HG02870 (cell line): ENCODE measurements around the gene RACK1.

Source experiments
- ATAC-seq: cut with Tn5 transposase; IDR thresholded peaks from one replicate; pipeline ENCODE4 v1.9.1; 2021; ENCODE audit warnings: mild to moderate bottlenecking, moderate library complexity; ENCODE audit not compliant: unreplicated experiment

RACK1 gene

DNA sequence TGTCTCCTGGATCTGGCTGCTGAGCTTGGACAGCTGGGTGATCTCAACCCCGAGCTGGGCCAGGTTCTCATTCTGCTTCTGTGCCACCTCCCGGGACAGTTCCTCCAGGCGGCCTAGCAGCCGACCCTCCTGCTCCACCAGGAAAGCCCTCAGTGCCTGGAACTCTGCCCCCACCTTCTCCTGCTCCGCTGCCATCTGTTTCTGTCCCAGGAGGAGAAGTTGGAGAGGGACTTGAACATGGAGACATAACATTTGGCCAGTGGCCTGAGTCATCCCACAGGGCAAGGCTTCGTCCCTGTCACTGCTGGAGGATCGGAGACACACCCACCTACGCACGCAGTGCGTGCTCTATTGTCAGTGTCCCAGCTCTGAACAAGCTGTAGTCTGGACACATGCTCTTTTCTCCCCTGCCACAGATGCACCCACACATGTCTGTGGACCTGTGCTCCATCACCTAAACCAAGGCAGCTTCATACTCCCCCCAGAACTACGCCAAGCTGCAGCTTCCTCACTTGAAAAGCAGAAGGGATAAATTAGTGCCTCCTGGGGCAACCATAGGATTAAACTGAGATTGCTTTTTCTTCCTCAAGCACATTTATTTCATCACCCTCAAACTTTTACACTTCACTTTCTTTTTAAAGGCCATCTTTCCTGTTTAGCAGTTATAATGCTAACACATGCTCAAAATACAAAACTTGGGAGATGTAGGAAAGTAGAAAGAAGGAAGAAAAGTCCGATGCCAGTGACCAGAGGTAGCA is 43.6 kb downstream of the RACK1 start:
- no peak for ATAC-seq

DNA sequence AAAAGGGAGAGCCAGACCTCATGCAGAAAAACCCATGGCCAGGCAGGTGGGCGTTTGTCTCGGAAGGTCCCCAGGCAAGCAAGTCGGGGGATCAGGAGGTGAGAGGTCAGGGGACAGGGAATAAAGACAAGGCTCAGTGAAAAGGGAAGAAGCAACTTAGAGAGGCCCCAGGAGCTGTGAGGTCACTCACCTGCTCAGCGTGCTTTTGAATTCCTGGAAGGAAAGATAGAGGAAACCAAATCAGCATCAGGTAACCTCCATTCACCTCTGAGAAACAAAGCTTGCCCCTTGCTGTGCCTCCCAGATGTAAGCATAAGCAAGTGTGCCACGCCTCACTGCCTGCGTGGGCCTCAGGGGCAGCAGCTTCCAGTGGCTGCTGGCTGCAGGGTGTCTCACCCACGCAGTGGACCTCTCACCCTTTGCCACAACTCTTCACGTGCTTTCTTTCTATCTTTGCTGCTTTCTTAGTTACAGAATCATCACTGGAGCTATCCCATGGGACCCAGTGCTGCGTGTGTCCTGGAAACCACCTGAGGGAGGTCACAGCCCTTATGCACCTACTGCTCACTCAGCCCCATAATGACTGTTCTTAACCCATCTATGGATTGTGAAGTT is 44.7 kb downstream of the RACK1 start:
- peak; percentile 49 for ATAC-seq

DNA sequence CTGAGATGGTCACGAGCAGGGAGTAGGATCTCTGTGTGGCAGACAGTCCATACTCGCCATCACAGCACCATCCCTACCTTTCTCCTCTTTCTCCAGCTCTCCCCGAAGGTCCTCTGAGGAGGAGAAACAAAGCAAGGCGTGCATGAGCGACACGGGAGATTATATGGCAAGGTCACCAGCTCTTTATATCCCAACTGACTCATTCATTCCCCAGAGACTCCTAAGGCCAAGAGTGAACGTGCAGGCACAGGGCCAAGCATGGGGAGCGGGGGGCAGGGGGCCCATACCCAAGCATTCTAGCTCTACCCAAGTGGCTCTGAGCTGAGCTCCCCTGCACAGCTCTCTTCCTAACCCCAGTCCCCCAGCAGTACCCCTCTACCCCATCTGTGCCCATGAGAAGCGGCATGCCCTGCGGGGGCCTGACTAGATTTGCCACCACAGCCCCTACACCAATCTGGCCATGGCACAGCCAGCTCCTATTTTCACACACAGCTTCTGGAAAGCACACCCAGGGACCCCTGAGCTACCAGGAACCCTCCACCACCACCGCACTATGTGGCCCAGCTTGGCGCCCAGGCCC is 45.5 kb downstream of the RACK1 start:
- no peak for ATAC-seq

DNA sequence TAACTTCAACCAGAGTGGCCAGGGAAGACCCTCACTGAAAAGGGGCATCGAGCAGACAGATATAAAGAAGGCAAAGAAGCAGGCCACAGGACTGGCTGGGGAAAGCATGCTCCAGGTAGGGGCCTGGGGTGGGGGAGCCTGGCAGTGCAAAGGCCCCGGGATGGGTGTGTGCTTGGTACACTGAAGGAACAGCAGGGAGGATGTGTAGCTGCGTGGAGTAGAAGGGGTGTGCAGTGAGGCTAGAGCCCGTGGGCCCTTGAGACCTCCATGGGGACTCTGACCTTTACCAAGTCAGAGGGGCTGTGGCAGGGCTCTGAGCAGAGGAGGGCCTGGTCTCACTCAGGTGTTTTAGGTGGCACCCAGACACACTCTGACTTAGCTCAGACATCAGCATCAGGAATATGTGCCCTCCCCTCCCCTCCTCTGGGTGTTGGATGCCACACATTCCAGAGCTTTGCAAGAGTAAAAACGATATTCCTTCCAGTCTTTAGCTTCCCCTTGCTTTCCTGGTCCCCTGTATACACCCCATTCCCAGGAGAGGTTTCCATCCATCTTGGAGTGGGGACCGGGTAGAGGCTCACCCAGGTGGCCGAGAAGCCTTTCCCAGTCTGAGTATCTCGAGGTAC is 46.3 kb downstream of the RACK1 start:
- ATAC-seq: no peak

DNA sequence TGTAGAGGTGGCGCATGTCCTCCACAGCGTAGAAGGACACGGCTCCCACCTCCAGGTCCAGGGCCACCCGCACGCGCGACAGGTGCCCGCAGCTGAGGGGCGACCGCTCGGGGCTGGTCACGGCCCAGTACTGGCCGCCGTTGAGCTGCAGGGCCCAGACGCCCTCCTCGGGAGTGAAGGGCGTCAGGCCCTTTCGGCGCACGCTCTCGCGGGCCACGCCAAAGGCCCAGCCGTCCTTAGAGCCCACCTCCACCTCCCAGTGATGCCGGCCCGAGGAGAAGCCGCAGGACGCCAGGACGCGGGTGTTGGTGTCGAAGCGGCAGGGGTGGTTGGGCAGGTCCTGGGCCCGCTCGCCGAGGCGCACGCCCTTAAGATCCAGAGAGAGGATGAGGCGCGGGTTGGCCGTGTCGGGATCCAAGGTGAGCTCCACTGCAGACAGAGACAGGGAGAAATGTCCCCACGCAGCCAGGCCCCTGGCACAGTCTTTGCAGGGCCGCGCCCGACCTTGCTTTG is 48.4 kb downstream of the RACK1 start:
- no peak for ATAC-seq

DNA sequence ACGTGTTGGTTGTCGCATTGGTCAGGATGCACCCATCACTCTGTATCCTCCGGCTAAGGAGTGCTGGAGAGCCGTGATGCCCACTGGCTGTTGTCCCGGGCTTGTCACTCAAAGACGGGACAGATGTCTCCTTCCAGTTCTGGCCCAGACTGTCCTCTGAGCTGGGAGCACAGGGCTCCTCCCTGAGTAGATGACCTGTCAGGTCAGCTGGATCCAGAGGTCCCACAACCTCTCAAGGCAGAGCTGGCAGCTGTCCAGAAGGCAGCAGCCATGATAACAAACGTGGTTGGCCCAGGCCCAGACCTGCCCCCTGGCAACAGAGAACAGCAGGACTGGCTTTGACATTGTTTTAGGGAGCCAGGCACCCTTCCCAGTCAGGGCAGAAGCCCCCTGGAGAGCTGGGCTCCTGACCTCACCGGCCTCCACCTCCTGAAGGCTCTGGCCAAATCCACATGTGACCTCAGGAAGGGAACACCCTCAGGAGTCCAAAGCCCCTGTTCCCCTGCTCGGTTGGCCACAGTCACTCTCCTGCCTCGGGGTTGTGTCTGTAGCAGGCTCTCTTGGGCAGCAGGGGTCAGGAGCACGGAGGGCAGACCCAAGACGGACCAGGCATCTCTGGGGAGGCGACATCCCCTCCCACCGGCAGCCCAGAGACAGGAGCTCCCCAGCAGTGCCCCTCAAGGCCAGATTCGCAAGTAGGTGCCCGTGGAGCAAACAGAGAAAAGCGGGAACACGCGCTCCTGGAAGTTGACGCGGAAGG is 49.0 kb downstream of the RACK1 start:
- ATAC-seq: no peak

DNA sequence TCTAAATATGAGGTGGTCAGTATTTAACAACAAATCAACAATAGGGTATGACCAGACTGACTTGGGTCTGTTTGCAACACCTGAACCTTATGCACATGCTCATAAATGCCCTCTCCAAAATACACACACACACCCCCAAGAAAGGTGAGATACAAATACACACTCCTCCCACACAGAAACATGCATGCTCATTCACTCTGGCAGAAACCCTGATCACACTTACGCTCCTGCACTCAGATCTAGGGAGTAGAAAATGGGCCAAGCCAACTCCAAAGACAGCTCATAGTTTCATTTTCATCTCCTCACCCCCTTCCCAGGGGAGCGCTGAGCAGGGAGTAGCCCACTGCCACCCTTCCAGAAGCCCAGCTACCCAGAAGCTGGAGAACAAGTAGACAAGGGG is 50.0 kb downstream of the RACK1 start:
- no peak for ATAC-seq

DNA sequence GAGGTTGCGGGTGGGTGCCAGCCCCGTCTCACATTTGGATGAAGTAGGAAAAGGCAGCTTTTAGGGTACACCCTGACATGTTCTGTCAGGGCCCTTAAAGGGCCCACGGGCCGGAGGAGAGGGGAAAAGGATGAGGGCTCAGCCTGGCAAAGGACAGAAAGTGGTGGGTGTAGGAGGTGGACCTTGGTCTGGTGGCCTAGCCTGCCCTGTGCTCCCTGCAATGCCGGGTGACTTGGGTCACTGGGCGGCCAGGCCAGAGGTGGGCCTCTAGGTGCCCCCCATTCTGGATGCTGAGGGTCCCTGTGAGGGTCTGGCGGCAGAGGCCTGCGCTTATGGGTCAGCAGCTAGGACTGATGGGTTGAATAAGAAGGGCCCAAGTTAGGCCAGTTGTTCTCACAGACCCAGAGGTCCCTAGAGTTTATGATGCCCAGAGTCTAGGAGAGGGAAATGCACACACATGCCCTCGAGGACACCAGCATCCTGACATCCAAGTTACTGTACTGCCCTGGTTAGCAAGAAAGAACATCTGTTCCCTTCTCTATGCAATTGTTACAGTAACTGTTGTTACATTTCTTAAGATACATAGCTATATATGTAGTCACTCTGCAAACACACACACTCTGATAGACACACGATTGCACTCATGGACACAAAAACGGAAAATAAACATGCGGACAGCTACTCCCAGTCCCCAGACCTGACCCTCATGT is 51.2 kb downstream of the RACK1 start:
- no peak for ATAC-seq

DNA sequence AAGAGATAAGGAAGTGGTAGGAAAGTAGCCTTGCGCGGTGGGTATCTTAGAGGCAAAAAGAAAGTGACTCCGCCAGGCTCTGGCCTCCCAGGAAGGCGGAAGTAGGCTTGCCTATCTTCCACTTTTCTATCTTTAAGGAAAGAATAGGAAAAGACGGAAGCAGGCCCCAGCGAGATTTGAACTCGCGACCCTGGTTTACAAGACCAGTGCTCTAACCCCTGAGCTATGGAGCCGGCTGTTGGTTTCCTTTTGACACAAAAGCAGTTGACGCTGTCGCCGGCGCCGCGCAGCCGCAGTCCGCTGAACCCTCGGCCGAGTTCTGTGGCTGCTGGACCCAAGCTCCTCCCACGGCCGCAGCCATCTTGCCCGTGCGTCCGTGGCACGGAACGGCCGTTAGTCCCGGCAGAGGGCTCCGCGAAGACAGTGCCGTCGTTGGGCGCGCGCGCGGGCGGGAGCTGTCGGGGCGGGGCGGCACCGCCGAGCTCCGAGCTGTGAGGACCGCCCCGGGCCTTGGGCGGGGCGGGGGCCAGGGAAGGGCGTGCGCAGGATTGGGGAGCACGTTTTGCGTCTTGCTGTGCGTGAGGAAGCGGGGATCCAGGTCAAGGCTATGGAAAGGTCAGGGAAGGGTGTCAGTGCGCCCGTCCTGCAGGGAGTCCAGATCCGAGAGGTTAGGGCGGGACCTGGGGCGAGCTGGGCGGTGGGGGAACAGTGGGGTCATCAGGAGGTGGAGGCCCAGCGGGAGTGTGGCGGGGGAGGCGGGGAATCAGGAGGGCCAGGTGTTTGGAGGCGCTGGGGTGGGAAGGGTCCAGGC is 52.0 kb downstream of the RACK1 start:
- ATAC-seq: peak; percentile 56

DNA sequence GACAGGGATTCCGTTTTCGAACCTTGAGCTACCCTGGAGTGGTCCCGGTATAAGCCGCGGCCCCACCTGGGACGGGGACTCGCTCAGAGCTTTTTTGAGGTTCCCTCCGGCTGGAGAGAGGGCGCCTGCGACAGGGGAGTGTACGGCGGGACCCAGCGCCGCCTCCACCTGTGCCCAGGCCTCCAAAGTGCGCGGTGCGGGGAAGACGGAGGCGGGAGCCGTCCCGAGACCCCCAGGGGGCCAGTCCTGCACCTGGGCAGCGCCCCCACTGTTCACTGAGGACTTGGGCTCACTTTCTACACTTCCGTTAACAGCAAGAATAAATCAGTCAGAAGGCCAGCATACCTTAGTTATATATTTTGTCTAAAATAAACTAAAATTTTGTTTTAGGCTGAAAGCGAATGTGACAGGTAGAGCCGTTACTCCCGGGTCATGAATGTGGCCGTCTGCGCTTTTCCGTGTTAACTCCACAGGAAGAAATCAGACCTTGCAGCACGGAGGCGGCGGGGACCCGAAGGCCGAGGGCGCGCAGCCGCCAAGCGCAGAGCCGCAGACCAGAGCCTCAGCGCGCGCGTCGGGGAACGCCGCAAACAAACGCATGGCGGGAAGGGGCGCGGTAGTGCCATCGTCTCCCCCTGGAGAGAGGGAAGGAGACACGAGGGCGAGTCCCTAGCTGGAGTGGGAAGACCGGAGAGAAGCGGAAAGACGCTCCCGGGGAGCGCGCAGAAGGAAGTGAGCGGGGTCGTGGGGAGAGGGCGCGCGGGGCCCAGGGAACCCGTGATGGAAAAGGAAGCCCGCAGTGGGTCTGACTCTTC is 52.8 kb downstream of the RACK1 start:
- no peak for ATAC-seq

DNA sequence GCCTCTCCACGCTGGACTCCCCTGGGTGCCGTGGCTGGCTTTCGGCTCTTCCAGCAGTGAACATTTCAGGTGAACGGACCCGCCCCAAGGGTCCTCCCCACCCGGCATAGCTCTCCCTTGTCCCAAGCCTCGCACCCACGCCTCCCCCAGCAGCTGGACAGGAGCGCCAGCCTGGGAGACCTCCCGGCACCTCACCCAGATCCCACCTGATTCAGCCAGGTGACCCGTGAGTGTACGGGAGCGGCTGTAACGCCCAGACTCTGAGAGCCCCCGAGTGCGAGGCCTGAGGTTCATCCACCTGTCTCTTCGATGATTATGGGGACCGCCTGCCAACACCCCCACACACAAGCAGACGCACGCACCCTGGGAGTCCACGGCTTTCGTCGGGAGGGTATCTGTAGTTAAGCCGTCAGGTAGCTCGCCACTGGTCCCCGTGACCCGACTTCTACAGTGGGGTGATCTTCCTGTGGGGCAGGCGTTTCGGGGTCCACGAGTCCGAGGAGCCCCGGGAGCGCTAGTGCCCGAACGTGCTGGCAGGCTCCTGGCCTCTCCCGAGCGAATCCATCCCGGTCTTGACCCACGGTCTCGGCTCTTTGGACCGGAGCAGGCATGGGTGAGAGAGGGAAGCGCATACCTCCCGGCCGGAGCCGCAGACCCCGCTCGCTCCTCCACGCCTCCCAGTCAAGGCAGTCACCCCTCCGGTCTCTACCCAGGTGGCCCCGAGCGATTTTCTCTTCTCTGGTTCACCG is 53.6 kb downstream of the RACK1 start:
- no peak for ATAC-seq

DNA sequence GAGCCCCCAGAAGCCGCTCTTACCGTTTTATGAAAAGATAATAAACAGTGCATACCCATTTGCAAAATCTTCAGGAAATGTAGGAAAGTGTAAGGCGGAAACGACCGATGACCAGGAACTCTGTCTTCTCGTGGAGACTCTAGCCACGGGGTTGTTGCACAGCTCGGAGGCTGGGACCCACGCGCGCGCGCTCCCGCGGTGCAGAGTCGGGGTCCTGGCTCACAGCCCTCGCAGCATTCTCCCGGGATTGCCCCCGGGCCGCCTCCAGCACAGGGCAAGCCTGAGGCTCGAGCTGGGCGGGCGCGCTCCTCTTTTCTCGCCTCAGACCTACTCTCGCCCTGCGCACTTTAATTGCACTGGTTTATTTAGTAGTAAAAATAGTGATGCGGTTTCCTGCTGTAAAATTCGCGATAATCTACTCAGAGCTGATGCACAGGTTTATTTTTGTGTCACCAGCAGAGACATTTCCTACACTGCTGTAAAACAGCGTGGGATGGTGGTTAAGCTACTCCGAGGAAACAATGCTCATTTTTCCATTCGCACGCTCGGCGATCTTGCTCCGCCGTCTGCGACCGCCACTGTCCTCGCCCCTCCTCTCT is 54.2 kb downstream of the RACK1 start:
- no peak for ATAC-seq

DNA sequence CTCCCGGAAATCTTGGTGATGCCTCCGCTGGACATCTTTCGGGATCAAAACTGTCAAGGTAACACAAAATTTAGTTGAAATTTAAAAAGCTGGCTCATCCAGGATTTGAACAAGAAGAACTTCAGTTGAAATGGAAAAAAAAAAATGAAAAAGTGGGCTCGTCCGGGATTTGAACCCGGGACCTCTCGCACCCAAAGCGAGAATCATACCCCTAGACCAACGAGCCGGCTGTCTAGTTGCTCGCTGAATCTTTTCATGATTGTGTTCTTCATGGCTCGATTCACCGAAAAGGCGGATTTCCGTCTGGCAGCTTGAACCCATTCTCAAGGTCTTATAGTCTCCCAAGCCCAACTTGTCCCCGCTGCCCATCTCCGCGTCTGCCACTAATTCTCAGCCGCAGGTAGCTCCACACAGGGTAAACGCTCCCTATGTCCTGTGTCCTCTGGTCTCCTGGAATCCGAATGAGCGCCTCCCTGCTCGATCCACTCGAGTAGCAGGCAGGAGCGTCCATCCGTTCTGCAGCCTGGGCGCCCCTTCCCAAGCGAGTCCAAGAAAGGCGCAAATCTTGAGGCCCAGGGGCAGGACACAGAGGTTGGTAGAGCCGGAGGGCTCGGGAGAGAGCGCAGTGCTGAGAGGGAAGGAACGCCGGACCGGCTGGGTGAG is 54.9 kb downstream of the RACK1 start:
- ATAC-seq: no peak

DNA sequence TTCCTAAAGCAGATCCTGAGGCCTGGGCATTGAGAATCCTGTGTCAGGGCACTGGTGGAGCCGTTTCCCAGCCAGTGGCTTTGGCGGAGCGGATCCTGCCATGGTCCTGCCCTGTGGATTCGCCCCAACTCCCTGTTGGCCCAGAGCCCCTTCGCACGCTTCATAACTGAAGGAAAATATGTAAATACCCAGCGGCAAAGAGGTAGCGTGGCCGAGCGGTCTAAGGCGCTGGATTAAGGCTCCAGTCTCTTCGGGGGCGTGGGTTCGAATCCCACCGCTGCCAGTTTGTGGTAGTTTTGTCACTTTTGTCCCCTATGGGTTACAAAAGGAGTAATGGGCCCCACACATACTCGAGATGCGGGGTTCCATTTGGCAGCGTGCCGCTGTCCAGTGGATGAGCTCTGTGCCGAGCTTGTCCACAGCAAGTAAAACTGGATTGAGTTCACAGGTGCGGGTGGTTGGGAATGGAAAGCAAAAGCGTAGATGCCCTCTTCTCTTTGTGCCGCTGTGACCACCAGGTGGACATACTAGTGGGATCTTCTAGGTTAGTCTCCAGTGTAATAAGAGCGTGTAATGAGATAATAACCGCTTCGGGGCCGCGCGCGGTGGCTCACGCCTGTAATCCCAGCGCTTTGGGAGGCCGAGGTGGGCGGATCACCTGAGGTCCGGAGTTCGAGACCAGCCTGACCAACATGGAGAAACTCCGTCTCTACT is 56.0 kb downstream of the RACK1 start:
- no peak for ATAC-seq

DNA sequence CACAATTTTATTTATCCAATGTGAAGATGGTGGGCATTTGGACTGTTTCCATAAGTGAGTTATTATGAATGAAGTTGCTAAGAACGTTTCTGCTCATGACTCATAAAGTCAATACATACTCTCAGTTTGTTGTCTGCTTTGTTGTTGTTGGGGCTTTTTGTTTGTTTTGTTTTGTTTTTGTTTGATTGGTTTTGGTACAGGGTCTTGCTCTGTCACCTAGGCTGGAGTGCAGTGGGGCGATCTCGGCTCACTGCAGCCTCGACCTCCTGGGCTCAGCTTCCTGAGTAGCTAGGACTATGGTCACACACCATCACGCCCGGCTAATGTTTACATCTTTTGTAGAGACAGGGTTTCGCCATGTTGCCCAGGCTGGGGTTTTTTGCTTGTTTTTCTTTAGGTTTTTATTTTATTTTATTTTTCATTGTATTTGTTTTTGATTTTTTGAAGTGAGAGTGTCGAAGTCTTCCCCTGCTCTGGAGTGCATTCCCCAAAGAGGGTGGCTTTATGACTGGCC is 56.7 kb downstream of the RACK1 start:
- no peak for ATAC-seq
